GM19324 (cell line): ENCODE measurements around the gene LENG1.

ENCODE experiments used
- ATAC-seq: cut with Tn5 transposase; IDR thresholded peaks from one replicate; pipeline ENCODE4 v1.9.1; 2021; ENCODE audit warnings: mild to moderate bottlenecking, moderate library complexity; ENCODE audit not compliant: unreplicated experiment, low FRiP score

Gene LENG1

DNA sequence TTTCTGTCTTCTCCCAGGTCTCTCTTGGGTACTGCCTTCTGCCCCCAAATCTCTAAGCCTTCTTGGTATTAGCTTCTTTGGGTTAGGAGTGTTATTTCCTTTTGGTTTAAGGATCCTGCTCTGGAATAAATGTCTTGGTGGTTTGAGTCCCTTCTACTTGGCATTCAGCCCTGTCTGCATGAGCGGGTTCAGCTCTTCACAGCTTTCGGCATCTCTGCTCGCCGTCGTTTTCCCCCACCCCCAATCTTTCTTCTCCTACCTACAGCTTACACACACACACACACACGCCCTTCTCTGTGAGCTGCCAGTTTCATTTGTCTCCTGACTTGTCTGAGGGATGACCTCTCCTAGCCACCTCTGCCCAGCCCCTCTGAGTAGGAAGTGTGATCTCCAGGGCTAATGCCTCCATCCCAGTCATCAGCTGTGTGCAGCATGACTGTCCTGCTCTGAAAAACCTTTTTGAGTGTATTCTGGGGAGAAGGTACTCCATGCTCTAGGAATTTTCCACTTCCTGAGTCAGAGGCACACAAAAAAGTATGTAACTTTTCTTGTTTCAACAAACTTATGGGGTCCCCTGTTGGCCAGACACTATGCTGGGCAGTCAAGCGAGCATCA lies 17.2 kb downstream of the LENG1 start:
- ATAC-seq, result no peak

DNA sequence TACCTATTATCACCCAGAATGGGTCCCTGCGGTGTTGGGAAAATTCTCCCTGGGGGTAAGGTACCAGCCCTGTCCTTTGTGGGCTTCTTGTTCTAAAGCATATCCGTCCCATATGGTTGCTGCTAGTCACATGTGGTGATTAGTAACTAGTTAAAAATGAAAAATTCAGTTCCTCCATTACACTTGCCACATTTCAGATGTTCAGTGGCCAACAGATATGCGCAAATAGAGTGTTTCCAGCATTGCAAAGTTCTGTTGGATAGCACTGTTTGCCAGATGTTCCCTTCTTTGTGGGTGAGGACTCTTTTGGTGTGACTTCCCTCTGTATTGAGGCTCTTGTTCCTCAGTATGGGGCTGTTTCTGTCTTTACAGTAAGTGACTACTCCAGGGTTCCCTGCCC lies 18.2 kb downstream of the LENG1 start:
- no peak for ATAC-seq

DNA sequence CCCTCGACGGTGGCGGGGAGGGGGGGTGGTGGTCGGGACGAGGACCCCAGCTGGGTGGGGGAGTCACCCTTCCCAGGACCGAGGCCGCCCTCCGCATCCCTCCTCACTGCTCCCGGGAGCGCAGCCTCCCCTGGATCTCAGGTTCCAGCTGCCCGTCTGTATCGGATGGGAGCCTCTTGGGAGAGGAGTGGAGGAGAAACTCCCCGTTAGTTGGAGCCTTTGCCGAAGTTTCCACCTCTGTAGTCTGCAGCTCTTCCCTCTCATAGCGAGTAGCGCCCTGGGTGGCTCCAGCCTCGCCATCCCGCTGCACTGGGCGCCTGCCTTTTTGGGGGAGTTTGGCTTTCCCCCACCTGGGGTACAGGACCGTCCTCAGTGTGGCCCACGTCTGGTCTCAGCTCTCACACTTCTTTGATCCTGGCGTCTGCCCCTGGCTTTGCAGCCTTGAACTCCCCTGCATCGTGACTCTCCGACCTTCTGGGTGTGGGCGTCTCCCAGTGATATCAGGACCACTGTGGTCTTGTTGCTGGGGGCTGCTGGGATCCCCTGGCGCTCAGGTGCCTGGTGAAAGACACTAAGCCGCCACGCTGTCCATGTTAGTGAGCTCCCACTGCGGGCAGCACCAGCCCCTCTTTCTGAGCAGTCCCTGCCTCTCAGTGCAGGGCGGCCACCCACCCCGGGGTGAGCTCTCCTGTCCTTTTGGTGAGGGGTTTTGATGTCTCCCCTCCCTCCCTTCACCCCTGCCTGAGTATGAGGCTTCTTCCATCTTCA lies 20.8 kb downstream of the LENG1 start:
- ATAC-seq, result no peak

DNA sequence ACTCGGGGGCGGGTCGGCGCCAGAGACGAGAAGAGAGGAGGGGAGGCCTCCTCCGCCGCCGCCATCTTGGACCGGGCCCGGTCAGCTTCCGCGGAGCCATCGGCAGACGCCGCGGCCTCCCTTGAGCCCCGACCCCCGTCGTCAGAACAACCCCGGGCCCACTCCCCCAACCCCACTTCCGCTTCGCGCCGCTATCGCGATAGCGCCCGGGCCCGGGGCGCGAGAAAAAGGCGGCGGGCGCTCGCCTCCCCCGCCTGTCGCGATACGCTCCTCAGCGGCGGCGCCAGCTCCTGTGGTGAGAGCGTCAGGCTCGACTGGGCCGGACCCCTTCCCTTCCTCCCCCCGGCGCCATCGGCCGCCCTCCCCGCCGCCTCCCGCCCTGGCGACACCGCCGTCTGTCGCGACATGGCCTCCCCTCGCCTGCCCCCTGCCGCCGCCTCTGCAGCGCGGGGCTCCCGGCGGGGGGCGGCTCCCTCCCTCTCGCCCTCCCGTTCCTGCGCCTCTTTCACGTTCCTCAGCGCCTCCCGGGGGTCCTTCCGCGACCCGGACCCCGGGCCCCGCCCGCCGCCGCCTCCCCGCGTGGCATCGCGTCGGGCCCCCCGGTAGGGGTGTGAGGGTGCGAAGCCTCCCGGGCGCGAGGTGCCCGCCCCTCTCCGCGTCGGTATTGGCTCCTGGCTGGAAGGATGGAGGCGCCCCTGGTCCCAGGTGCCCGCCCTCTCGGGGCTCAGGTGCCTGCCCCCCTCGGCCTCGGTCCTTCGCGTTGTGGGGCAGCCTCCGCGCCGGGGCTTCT lies 21.6 kb downstream of the LENG1 start, which contains the start of gene CNOT3:
Gene CNOT3 (plus strand): TSS at position 64 of the 790 bp plus-strand sequence. CDS start 5,217 bp downstream, outside the sequence.
- no peak for ATAC-seq

DNA sequence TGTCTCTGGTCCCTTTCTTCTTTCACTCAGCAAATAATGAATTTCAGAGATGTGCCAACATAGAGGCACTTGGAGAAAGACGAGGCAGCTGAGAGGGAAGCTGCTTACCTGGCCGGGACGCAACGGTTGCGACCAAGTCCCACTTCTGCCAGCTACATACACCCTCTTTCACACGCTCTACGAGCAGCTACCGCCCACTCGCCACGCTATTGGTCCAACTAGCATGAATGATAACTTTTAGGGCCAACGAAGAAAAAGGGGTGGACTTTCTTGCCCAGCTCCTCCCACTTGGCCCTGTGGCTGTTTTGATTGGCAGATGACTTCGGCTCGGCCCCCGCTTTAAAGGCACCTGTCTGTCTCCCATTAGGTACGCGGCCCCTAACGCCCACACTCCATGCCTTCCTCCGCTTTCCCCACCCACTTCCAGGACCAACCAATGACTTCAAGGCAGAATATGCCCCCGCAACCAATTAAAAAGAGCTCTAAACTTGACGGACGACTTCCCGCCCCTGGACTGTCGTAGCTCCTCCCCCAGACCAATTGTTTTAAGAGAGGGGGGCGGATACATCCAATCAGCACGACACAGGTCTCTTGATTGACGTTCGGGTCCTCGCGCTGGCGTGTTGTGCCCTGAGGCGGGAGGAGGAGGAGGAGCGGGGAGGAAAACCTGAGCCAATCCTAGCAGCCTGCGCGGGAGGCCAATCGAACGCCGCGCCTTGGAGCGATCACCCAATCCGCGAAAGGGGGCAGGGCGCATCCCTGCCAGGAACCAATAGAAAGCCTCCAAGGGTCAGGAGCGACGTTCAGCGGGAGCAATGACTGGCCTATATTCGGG lies 22.4 kb downstream of the LENG1 start:
- peak; percentile 88 for ATAC-seq

DNA sequence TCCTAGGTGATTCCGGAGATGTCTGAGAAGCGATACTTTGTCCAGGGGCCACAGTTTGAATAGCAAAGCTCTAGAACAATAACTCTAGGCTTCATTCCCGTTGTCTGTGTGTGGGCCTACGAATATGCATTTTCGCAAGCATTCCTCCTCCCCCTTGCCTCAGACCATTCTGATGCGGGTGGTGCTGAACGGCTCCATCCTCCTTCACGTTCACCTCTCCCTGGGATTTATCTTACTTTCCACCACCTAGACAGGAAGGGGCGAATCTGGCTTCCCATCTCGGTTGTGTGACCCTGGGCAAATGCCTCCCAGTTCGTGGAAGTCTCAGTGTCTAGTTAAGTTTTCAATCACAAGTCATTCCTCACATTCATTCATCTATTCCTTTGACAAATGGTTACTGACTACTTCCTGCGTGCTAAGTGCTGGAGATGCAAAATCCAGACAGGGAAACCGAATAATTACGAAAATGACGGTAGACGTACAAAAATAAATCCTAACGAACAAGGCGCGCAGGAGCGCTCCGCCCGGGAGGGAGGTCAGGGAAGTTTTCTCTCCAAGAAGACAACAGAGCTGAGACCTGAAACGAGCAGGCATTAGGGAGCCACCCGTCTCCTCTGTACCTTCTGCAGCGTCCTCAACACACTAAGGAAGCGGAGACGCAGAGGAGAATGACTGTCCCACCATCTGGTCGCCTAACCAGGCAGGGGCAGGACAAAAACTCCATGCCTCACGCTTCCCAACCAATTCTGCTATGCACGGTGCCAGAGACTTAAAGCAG lies 23.2 kb downstream of the LENG1 start:
- ATAC-seq, result peak; percentile 0

DNA sequence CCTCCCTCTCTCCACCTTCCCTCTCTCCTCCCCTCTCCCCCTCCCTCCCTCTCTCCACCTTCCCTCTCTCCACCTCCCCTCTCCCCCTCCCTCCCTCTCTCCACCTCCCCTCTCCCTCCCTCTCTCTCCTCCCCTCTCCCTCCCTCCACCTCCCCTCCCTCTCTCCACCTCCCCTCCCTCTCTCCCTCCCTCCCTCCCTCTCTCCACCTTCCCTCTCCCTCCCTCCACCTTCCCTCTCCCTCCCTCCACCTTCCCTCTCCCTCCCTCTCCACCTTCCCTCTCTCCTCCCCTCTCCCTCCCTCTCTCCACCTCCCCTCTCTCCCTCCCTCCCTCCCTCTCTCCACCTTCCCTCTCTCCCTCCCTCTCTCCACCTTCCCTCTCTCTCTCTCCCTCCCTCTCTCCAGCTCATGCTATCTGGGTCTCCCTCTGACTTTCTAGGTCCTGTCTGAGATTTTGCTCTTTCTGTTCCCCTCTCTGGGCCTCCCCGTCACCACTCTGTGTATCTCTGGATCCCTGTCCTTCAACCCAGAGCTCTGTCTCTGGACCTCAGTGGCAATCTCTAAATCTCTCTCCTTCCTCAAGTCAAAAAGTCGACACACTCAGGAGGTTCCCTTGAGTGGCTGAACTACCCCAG lies 25.4 kb downstream of the LENG1 start:
- ATAC-seq, result no peak

DNA sequence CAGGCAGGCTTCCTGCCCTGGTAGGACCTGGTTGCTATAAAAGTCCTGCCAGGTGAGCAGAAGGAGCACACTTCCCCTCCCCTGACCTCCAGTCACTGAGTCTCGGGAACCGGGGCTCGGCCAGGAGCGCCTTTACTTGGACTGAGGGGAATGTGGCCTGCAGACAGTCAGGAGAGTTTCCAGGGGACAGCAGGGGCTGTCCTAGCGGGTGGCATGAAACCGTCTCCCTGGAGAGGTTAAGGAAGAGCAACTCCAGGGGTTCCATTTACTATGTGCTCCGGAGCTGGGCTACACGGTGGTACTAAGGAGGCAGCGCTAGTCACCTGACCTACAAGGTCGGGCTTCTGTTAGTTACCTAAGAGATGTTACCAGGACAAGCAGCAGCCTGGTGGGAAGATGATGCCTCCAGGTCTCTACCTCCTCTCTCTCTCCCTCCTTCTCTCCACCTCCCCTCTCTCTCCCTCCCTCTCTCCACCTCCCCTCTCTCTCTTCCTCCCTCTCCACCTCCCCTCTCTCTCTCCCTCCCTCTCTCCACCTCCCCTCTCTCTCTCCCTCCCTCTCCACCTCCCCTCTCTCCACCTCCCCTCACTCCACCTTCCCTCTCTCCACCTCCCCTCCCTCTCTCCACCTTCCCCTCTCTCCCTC lies 26.1 kb downstream of the LENG1 start:
- no peak for ATAC-seq

DNA sequence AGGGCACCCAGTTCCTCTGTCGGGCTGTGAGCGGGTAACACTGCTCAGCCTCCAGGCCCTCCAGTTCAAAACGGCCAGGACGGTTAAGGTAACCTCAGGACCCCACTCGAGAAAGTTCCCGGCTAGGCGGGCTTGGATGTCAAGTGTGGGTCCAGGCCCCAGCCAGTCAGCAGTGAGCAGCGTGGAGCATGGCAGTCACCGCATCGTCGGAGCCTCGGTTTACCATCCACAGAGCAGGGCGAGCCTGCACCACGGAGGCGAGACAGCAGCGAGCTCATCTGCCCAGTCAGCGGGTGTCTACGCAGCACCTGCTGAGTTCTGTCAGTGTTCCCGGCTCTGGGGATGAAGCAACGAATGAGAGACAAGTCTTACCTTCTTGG lies 29.9 kb downstream of the LENG1 start:
- ATAC-seq, result no peak

DNA sequence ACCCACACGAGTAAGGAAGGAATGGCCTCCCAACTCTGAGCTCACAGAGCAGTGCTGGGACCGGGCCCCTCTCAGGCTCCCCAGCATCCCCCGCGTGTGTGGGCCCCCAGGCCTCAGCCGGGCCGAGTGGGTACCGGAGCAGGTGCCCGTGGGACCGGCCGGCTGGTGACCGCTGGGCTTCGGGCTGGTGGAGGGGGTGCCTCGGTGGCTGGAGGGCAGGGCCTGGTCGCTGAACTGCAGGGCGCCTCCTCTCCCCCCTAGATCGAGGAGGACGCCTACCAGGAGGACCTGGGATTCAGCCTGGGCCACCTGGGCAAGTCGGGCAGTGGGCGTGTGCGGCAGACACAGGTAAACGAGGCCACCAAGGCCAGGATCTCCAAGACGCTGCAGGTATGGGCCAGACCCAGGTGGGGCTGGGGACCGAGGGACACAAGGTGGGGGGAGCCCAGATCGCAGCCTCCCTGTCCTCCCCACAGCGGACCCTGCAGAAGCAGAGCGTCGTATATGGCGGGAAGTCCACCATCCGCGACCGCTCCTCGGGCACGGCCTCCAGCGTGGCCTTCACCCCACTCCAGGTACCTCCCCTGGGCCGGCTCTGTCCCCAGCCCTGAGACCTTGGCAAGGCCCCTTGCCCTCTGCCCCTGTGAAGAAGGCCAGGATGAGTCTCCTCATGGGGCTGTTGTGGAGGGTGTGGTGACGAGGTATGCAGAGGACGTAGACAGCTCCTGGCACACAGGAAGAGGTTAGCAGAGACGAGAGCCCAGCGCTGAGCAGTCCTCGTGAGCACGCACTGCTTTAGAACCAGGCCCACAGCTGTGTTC lies 30.5 kb downstream of the LENG1 start:
- no peak for ATAC-seq

DNA sequence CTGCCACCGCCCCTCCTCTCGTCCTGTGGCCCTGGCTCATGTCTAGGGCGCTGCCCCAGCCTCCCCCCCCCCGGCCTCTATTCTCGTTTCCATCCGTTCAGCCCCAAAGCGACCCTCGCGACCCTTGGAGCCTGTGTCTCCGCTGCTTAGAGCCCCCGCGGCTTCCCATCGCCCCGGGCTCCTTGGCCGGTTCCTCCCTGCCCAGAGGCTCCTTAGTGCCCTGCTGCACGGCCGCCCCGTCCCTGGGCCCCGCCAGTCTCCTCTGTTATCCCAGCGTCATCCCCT lies 31.1 kb downstream of the LENG1 start:
- no peak for ATAC-seq

DNA sequence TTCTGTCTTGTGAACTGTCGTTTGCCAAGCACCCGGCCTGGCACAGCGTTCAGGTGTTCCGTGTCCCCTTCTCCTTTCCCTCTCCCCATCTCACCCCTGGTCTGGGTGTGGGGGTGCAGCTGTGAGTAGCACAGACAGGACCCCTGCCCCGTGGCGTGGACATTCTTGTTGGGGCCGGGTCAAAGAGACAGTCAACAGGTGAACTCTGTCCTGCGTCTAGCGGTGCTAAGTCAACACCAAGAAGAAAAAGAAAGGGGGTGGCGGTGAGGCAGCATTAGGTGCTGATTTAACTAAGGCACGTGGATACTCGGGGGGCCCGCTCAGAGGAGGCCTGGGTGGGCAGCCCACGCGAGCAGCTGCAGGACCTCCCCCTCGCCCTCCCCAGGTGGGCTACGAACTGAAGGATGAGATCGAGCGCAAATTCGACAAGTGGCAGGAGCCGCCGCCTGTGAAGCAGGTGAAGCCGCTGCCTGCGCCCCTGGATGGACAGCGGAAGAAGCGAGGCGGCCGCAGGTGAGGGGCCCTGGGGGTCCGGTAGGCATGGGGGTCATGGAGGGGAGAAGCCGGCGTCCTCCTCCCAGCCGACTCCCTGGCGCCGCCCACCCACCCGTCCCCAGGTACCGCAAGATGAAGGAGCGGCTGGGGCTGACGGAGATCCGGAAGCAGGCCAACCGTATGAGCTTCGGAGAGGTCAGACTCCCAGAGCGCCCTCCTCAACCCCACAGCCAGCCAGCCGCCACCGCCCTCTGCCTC lies 31.7 kb downstream of the LENG1 start:
- no peak for ATAC-seq

DNA sequence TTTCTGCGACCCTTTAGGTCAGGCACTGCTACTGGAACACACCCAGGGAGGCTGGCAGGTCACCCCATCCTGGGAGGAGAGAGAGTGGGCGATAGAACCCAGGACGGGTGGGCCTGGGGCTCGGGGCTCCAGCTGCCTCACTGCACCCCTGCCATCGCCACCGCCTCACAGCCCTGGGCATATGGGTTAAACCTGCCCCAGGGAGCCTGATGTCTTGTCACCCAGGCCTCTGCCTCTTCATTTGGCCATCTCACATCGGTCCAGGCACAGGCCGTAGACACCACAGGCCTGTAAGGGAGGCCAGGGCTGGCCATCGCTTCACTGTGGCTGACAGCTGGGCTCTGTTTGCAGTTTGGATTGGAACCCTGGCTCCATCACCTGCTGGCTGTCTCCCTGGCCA lies 33.8 kb downstream of the LENG1 start:
- ATAC-seq, result no peak

DNA sequence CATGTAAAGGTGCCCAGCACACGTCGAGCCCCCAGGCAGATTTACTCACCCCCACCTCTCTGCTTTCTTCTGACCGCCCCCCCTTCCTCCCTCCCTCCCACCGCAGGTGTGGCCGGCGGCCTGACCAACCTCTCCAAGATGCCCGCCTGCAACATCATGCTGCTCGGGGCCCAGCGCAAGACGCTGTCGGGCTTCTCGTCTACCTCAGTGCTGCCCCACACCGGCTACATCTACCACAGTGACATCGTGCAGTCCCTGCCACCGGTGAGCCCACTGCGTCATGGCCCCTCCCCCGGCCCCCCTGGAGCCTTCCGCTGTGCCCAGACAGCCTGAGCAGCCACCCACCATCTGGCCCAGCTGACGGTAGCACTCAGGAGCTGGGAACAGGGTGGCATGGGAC lies 35.1 kb downstream of the LENG1 start:
- no peak for ATAC-seq

DNA sequence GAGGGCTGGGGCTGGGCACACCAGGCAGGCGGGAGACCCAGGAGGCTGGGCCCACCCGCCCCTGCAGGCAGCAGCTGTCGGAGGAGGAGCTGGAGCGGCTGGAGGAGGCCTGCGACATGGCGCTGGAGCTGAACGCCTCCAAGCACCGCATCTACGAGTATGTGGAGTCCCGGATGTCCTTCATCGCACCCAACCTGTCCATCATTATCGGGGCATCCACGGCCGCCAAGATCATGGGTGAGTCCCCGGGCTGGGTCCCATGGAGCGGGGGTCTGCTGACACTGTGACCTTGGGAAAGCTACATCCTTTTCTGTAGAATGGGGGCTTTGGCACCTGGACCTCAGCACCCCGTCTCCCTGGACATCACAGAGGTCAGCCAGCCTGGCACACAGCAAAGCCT lies 35.8 kb downstream of the LENG1 start:
- no peak for ATAC-seq

DNA sequence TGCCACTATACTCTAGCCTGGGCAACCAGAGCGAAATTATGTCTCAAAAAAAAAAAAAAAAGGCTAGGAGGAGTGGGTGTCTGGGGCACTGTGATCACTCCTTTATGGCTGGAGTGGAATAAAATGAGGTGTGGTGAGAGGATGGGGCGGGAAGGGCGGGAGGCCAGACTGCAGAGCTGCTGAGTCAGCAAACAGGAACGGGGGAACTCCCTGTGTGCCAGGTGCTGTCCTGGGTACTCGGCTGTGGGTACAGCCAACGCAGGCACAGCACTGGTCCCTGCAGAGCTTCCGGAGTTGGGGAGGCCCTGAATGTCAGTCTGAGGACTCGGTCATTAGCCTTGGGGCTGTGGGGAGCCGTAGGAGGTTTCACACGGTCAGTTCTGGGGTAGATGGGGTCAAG lies 38.3 kb downstream of the LENG1 start:
- no peak for ATAC-seq
